ENCODE measurements around the gene DNAJC28. TPM values are rescaled to one million over a fixed set of nuclear protein-coding genes. Genes with fewer than 3 reads are reported as not detected.

DNAJC28 gene
- total and polyA plus RNA-seq, 9 of the 15 experiments (the other 6 are each of a cell fraction or from before 2014, with no cell fraction given), result 0.68 to 2.5 (median 1.1) TPM

- TF ChIP-seq FOXP1 (CRISPR knock-in tag; IDR thresholded peaks at IDR 0.05), result no peak
- TF ChIP-seq SFPQ (IDR thresholded peaks at IDR 0.05; ENCODE audit: low read depth, low read length), result no peak
- TF ChIP-seq ZNF121 (CRISPR knock-in tag; conservative IDR thresholded peaks at IDR 0.05), result no peak
- TF ChIP-seq ZKSCAN8 (CRISPR knock-in tag; IDR thresholded peaks at IDR 0.05), result no peak
- TF ChIP-seq CHD4 (IDR thresholded peaks at IDR 0.05; ENCODE audit: insufficient read depth, insufficient replicate concordance, low read depth, low read length, poor library complexity, severe bottlenecking), result no peak
- no peak for TF ChIP-seq ARHGAP35 (IDR thresholded peaks at IDR 0.05; ENCODE audit: partially characterized antibody)
- TF ChIP-seq TRIM28 (IDR thresholded peaks at IDR 0.05), result no peak
- TF ChIP-seq RBM25 (IDR thresholded peaks at IDR 0.05; ENCODE audit: low read depth, low read length, severe bottlenecking), result peak; percentile 24
- TF ChIP-seq ZNF436 (CRISPR knock-in tag; IDR thresholded peaks at IDR 0.05), result no peak
- no peak for TF ChIP-seq HMGXB4 (CRISPR knock-in tag; IDR thresholded peaks at IDR 0.05)
- TF ChIP-seq ZNF311 (CRISPR knock-in tag; IDR thresholded peaks at IDR 0.05), result no peak
- no peak for TF ChIP-seq POLR3A (IDR thresholded peaks at IDR 0.05; ENCODE audit: borderline replicate concordance, extremely low read depth, insufficient read depth, insufficient read length)
- TF ChIP-seq FOXJ3 (CRISPR knock-in tag; IDR thresholded peaks at IDR 0.05), result no peak
- TF ChIP-seq SETDB1 (IDR thresholded peaks at IDR 0.05; ENCODE audit: low read length), result no peak
- TF ChIP-seq PML (IDR thresholded peaks at IDR 0.05; ENCODE audit: low read length), result 0 out of 2 replicates have a peak, but pooled peaks have one; percentile 2
- no peak; the same call in 1 of the 2 replicates for TF ChIP-seq MYC (IDR thresholded peaks at IDR 0.05; ENCODE audit: low read depth, low read length)
- no peak for TF ChIP-seq MYC (CRISPR knock-in tag; IDR thresholded peaks at IDR 0.05; ENCODE audit: borderline replicate concordance, low read depth)
- TF ChIP-seq KDM1A (IDR thresholded peaks at IDR 0.05), result no peak
- TF ChIP-seq, protein P1, sequence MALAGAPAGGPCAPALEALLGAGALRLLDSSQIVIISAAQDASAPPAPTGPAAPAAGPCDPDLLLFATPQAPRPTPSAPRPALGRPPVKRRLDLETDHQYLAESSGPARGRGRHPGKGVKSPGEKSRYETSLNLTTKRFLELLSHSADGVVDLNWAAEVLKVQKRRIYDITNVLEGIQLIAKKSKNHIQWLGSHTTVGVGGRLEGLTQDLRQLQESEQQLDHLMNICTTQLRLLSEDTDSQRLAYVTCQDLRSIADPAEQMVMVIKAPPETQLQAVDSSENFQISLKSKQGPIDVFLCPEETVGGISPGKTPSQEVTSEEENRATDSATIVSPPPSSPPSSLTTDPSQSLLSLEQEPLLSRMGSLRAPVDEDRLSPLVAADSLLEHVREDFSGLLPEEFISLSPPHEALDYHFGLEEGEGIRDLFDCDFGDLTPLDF (CRISPR knock-in tag; IDR thresholded peaks at IDR 0.05), result no peak
- TF ChIP-seq, protein P2, sequence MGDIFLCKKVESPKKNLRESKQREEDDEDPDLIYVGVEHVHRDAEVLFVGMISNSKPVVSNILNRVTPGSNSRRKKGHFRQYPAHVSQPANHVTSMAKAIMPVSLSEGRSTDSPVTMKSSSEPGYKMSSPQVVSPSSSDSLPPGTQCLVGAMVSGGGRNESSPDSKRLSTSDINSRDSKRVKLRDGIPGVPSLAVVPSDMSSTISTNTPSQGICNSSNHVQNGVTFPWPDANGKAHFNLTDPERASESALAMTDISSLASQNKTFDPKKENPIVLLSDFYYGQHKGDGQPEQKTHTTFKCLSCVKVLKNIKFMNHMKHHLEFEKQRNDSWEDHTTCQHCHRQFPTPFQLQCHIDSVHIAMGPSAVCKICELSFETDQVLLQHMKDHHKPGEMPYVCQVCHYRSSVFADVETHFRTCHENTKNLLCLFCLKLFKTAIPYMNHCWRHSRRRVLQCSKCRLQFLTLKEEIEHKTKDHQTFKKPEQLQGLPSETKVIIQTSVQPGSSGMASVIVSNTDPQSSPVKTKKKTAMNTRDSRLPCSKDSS (IDR thresholded peaks at IDR 0.05; ENCODE audit: low read depth, partially characterized antibody), result no peak
- TF ChIP-seq ZFP36 (IDR thresholded peaks at IDR 0.05; ENCODE audit: low read depth, low read length, partially characterized antibody), result peak; percentile 24
- TF ChIP-seq MITF (IDR thresholded peaks at IDR 0.05), result no peak
Observed at GRCh38 chr21:33540711-33541104, 49.2 kb upstream of the DNAJC28 start (continued).

Data from K562 (cell line).